ENCODE results near the gene NPC1. TPM values are rescaled to one million over a fixed set of nuclear protein-coding genes. Genes with fewer than 3 reads are reported as not detected.

Gene NPC1
- total RNA-seq, 4 donors from 2014 or later = 48.0 to 81.8 (median 58.8) TPM

- TF ChIP-seq CTCF (IDR thresholded peaks at IDR 0.05; ENCODE audit: low read depth) = no peak
Observed at GRCh38 chr18:23617412-23618014, 31.2 kb upstream of the NPC1 start.

DNA sequence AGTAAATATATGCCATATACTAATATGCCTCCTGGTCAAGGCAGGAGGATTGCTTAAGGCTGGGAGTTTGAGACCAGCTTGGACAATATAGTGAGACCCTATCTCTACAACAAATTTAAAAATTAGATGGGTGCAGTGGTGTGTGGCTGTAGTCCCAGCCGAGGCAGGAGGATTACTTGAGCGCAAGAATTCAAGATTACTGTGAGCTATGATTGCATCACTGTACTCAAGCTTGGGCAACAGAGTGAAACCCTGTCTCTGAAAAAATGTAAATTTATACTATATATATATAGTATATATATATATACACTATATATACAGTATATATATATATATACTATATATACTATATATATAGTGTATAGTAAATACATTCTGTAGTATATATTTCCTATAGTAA, 30.0 kb upstream of the NPC1 start:
- TF ChIP-seq CTCF (IDR thresholded peaks at IDR 0.05; ENCODE audit: low read depth) = no peak

DNA sequence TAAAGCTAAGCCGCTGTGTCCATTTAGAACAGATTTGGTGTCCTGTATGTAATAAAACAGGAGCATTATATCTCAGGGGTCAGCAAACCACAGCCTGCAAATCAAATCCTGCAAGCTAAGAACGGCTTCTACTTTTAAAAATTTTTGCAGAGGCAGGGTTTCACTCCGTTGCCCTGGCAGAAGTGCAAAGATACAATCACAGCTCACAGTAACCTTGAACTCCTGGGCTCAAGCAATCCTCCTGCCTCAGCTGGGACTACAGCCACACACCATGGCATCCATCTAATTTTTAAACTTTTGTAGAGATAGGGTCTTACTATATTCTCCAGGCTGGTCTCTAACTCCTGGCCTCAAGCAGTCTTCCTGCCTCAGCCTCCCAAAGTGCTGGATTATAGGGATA, 28.6 kb upstream of the NPC1 start:
- no peak for TF ChIP-seq CTCF (IDR thresholded peaks at IDR 0.05; ENCODE audit: low read depth)

DNA sequence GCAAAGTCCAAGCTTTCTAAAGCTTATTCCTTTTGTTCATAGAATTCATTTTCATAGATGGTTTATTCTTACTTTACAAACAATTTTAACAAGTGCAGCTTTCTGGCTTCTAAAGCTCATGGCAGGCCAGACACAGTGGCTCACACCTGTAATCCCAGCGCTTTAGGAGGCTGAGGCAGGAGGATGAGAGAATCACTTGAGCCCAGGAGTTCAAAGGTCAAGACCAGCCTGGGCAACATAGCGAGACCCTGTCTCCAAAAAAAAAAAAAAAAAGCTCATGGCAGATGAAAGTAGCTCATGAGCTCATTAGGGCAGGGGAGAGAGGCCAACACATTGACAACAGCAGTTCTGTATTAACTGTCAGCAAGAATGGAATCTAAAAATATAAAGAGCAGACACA, 28.1 kb upstream of the NPC1 start:
- no peak for TF ChIP-seq CTCF (IDR thresholded peaks at IDR 0.05; ENCODE audit: low read depth)

DNA sequence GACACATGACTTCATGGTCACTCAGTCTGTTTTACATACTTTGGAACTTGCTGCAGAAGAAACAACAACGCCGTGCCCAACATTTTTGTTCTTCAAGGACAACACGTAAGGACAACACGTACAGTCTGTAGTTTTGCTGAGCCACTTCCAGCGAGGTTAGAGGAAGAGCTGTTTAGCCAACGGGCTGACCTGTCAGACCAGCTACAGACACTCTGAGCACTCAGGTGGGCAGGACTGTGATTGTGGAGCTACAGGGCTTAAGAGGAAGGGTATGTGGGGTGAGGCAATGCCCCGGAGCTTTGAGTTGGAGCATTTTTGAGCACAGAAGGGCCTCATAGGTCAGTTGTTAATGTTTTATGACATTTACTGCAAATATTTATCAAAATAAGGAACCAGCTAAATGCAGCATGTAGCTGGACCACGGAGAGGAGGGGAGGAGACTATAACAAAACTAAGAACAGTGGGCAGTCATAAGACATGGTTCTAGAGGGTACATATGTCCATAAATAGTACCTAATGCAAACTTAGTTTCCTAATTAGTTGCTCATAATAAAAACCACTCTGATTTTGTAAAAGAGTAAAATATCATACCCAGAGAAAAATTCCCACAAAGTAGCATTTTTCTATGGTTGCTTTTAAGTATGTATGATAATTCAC, 26.3 kb upstream of the NPC1 start:
- TF ChIP-seq CTCF (IDR thresholded peaks at IDR 0.05; ENCODE audit: low read depth) = no peak

GRCh38 chr18:23609390-23610023, 23.2 kb upstream of the NPC1 start:
- TF ChIP-seq CTCF (IDR thresholded peaks at IDR 0.05; ENCODE audit: low read depth) = no peak

GRCh38 chr18:23608211-23608610, 21.9 kb upstream of the NPC1 start:
- TF ChIP-seq CTCF (IDR thresholded peaks at IDR 0.05; ENCODE audit: low read depth) = no peak

Data from subcutaneous adipose tissue (tissue), 4 donors.